Caco-2 (cell line): ENCODE results near the gene FOXP4. TPM values are rescaled to one million over a fixed set of nuclear protein-coding genes. Genes with fewer than 3 reads are reported as not detected.

Experiments used
- BruUV-seq: library from RNA; stranded (reverse); fragments of 400-500 nt; replicated peaks from 2 replicates; lab custom pipeline; 2021; lab: Mats Ljungman, UMichigan
- CTCF ChIA-PET: fragments of 300-600 bp; sonication (Branson Sonifier 250); formaldehyde crosslinking; loops from one replicate; lab custom pipeline; 2022; ENCODE audit warnings: antibody characterized with exemption; lab: Charles Lee
- POLR2A ChIA-PET: fragments of 300-600 bp; sonication (Branson Sonifier 250); formaldehyde crosslinking; loops from one replicate; lab custom pipeline; 2022; ENCODE audit warnings: antibody characterized with exemption; lab: Charles Lee
- DNase-seq, 2 experiments: peaks; one replicate each; pipeline versions ENCODE4 v3.0.0 to v3.0.0-alpha.2; 2020 to 2022
- H3K27me3 ChIP-seq: replicated peaks from 2 replicates; pipeline ENCODE4 v1.6.0; 2011; ENCODE audit warnings: low read length; ENCODE audit not compliant: control insufficient read depth, insufficient read depth
- H3K36me3 ChIP-seq: 2 replicates; pipeline ENCODE4 v1.5.1; 2011; ENCODE audit warnings: low read length; ENCODE audit not compliant: control insufficient read depth, insufficient read depth
- H3K4me1 ChIP-seq: fragments of 250-450 bp; sonication (Bioruptor Pico); 2 replicates; pipeline ENCODE4 v1.5.1; 2020; ENCODE audit warnings: mild to moderate bottlenecking
- H3K4me3 ChIP-seq: 2 replicates; pipeline ENCODE4 v1.5.1; 2011; ENCODE audit warnings: low read depth, mild to moderate bottlenecking, control low read depth, low read length
- H3K9me3 ChIP-seq: fragments of 250-450 bp; sonication (Bioruptor Pico); 2 replicates; pipeline ENCODE4 v1.5.1; 2020; ENCODE audit warnings: mild to moderate bottlenecking, moderate library complexity
- H3K27ac Mint-ChIP-seq: one replicate; pipeline ENCODE4 v1.8.0; 2022; ENCODE audit warnings: mixed read lengths; ENCODE audit not compliant: unreplicated experiment
- H3K27me3 Mint-ChIP-seq: one replicate; pipeline ENCODE4 v1.8.0; 2022; ENCODE audit warnings: mixed read lengths; ENCODE audit not compliant: insufficient read depth, unreplicated experiment
- H3K36me3 Mint-ChIP-seq: one replicate; pipeline ENCODE4 v1.8.0; 2022; ENCODE audit warnings: mild to moderate bottlenecking, mixed read lengths; ENCODE audit not compliant: insufficient read depth, unreplicated experiment
- H3K4me1 Mint-ChIP-seq: one replicate; pipeline ENCODE4 v1.8.0; 2022; ENCODE audit warnings: low read depth, mixed read lengths; ENCODE audit not compliant: unreplicated experiment
- H3K4me3 Mint-ChIP-seq: one replicate; pipeline ENCODE4 v1.8.0; 2022; ENCODE audit warnings: mild to moderate bottlenecking, moderate library complexity, mixed read lengths; ENCODE audit not compliant: unreplicated experiment
- H3K9me3 Mint-ChIP-seq: one replicate; pipeline ENCODE4 v1.8.0; 2022; ENCODE audit warnings: mixed read lengths; ENCODE audit not compliant: unreplicated experiment
- CTCF ChIP-seq, 2 experiments: fragments of 200-600 bp in 1 of 2; IDR thresholded peaks; 1 replicate in 1 of 2; 2 replicates in 1 of 2; pipeline versions ENCODE4 v1.5.1 to v1.8.0; 2011 to 2022; ENCODE audit warnings: antibody characterized with exemption in 1 of 2, control low read depth in 1 of 2, inconsistent platforms in 1 of 2, low read depth in 1 of 2, low read length in 1 of 2, mild to moderate bottlenecking in 1 of 2, moderate library complexity in 1 of 2; ENCODE audit not compliant: insufficient read depth in 1 of 2, severe bottlenecking in 1 of 2, unreplicated experiment in 1 of 2
- intact Hi-C: fragments of 100-400 bp; cut with micrococcal nuclease; formaldehyde crosslinking; loops from one replicate; pipeline ENCODE4 v1.10.0; 2022; ENCODE audit not compliant: unreplicated experiment
- total RNA-seq: library from RNA; stranded (reverse); gene quantifications from 2 replicates; pipeline ENCODE4 v1.2.3, GENCODE V29; 2022

Gene FOXP4
- total RNA-seq, 1 experiment from 2014 or later = 117 TPM

DNA sequence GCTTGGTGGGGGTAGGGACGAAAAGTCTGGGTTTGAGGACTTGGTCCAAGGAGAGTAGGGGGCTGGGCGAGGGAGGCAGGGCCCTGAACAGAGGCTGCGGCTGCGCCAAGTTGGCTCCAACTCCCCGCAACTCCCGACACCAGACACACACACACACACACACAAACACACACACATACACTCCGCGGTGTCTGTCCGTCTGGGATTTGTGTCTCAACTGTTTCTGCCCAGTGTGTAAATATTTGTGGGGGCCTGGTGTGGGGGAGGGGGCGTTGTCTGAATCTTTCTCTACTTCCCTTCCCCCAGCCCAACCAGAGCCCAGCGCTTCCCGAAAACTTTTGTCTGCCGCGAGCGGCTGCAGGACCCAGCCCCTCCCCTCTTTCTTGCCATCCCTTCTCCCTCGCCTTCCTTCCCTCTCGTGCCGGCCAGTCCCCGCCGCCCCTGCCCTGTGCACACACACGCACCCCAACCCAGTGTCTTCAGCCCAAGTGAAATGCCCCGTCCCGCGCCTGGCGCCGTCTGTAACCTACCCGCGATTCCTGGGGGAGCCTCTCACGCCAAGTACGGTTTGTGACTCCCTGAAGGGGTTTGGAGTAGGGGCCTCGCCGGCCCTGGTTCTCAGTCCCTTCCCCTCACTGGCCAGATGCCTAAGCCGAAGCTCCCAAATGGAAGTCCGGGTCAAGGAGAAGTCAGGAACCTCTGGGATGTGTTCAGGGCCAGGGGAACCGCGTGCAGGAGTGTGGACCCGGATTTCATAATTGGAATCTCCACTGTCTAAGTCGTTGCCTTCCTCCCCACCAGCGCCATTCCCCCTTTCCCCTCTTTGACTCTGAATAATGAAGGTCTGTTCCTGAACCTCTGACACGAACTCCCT, 93.0 kb downstream of the FOXP4 start:
- H3K27ac Mint-ChIP-seq = no peak overlapping the region
- POLR2A ChIA-PET = no interaction called here
- no peaks in the 10 kb centered on the region for H3K4me1 Mint-ChIP-seq

GRCh38 chr6:41639809-41640371, 93.7 kb downstream of the FOXP4 start:
- Mint-ChIP-seq H3K27ac (no peak overlapping the region), H3K4me1 (peaks cover 7% of the 10 kb centered on the region), H3K4me3 (no peak overlapping the region), H3K9me3 (no peaks in the 10 kb centered on the region), H3K27me3 (no peaks in the 10 kb centered on the region), H3K36me3 (no peaks in the 10 kb centered on the region)
- intact Hi-C loops = loop anchor here (5.0 kb wide), 1 partner anchor 42 kb away; no protein-coding TSS in a partner anchor
- no peaks in the 10 kb centered on the region for H3K27me3 ChIP-seq
- H3K9me3 ChIP-seq = no peaks in the 10 kb centered on the region
- ChIA-PET CTCF (no interaction called here), POLR2A (no interaction called here)
- peaks cover 8% of the 10 kb centered on the region for H3K4me1 ChIP-seq
- H3K4me3 ChIP-seq = no peak overlapping the region
- BruUV-seq = no TSS peak
- no peak for TF ChIP-seq CTCF (IDR thresholded peaks at IDR 0.05; ENCODE audit: insufficient read depth in 1 of 2, low read depth in 1 of 2, low read length in 1 of 2, severe bottlenecking in 1 of 2, unreplicated experiment in 1 of 2)
- H3K36me3 ChIP-seq = no peaks in the 10 kb centered on the region
- DNase-seq = no peak

More for the DNA sequence above, 93.0 kb downstream of the FOXP4 start:
- no peaks in the 10 kb centered on the region for H3K27me3 ChIP-seq
- H3K9me3 ChIP-seq = no peaks in the 10 kb centered on the region
- Mint-ChIP-seq H3K9me3 (no peaks in the 10 kb centered on the region), H3K27me3 (no peaks in the 10 kb centered on the region), H3K36me3 (no peaks in the 10 kb centered on the region), H3K4me3 (no peak overlapping the region)
- H3K4me1 ChIP-seq = peaks cover under 1% of the 10 kb centered on the region
- no peak overlapping the region for H3K4me3 ChIP-seq
- TF ChIP-seq CTCF (IDR thresholded peaks at IDR 0.05; ENCODE audit: insufficient read depth in 1 of 2, low read depth in 1 of 2, low read length in 1 of 2, severe bottlenecking in 1 of 2, unreplicated experiment in 1 of 2) = no peak
- CTCF ChIA-PET = no interaction called here
- intact Hi-C loops = no loop called here
- DNase-seq = no peak
- H3K36me3 ChIP-seq = no peaks in the 10 kb centered on the region
- BruUV-seq = no TSS peak

- H3K27me3 Mint-ChIP-seq = no peaks in the 10 kb centered on the region
- no peaks in the 10 kb centered on the region for H3K36me3 Mint-ChIP-seq
- peaks cover 12% of the 10 kb centered on the region for H3K4me1 Mint-ChIP-seq
- peaks cover 13% of the 10 kb centered on the region for H3K4me1 ChIP-seq
- H3K9me3 ChIP-seq = no peaks in the 10 kb centered on the region
- H3K9me3 Mint-ChIP-seq = no peaks in the 10 kb centered on the region
- CTCF ChIA-PET = no interaction called here
- BruUV-seq = no TSS peak
- no peaks in the 10 kb centered on the region for H3K27me3 ChIP-seq
- DNase-seq = no peak
- H3K4me3 Mint-ChIP-seq = no peak overlapping the region
- intact Hi-C loops = loop anchor here (5.0 kb wide), 1 partner anchor 42 kb away; no protein-coding TSS in a partner anchor
- no peaks in the 10 kb centered on the region for H3K36me3 ChIP-seq
- TF ChIP-seq CTCF (IDR thresholded peaks at IDR 0.05; ENCODE audit: insufficient read depth in 1 of 2, low read depth in 1 of 2, low read length in 1 of 2, severe bottlenecking in 1 of 2, unreplicated experiment in 1 of 2) = no peak
- H3K27ac Mint-ChIP-seq = no peak overlapping the region
- no peak overlapping the region for H3K4me3 ChIP-seq
- POLR2A ChIA-PET = no interaction called here
These were observed 94.2 kb downstream of the FOXP4 start for GRCh38 chr6:41640426-41640825.
